Suppressor macrophage (primary cell): ENCODE results near the gene CRMP1.
A peak's percentile ranks its signal among the peaks of the same experiment; 100 is the strongest.

ENCODE experiments used
- DNase-seq, 4 experiments: peaks; one replicate each; pipeline ENCODE4 v3.0.0-alpha.2; 2020 to 2022
- total RNA-seq, 17 experiments: gene quantifications; one replicate each; lab custom pipeline; 2026; ENCODE audit warnings: mixed read lengths in 6 of 17, inconsistent platforms in 3 of 17; lab: John Stamatoyannopoulos, UW

Gene CRMP1
- 0 to 2.1 (median 0) reads per million in 17 experiments for total RNA-seq

GRCh38 chr4:5893004-5893580 lies at the start of gene CRMP1:
CRMP1 (minus strand) TSS chr4:5893086; CDS start chr4:5892969, 117 bp downstream.
- DNase-seq = peak in 2 of 4 experiments; percentile 9 to 10

- DNase-seq = no peak
Observed at GRCh38 chr4:5941601-5942000, 48.7 kb upstream of the CRMP1 start.

- DNase-seq = no peak
Observed at GRCh38 chr4:5940470-5941203, 47.8 kb upstream of the CRMP1 start.

- no peak for DNase-seq
Observed at GRCh38 chr4:5933996-5934831, 41.3 kb upstream of the CRMP1 start.

- no peak for DNase-seq
Observed at GRCh38 chr4:5933116-5933515, 40.2 kb upstream of the CRMP1 start.

- DNase-seq = no peak
Observed at GRCh38 chr4:5932035-5932568, 39.2 kb upstream of the CRMP1 start.

- no peak for DNase-seq
Observed at GRCh38 chr4:5931526-5931925, 38.6 kb upstream of the CRMP1 start.

- no peak for DNase-seq
Observed at GRCh38 chr4:5930876-5931275, 38.0 kb upstream of the CRMP1 start.

GRCh38 chr4:5930456-5930855 lies 37.6 kb upstream of the CRMP1 start:
- no peak for DNase-seq

- no peak for DNase-seq
Observed at GRCh38 chr4:5928844-5929420, 36.0 kb upstream of the CRMP1 start.

- no peak for DNase-seq
Observed at GRCh38 chr4:5928274-5928673, 35.4 kb upstream of the CRMP1 start.

GRCh38 chr4:5927747-5928146 lies 34.9 kb upstream of the CRMP1 start:
- DNase-seq = no peak

- DNase-seq = no peak
Observed at GRCh38 chr4:5927116-5927515, 34.2 kb upstream of the CRMP1 start.

- no peak for DNase-seq
Observed at GRCh38 chr4:5926598-5926997, 33.7 kb upstream of the CRMP1 start.

- no peak for DNase-seq
Observed at GRCh38 chr4:5925419-5926200, 32.7 kb upstream of the CRMP1 start.

- DNase-seq = no peak
Observed at GRCh38 chr4:5924461-5925125, 31.7 kb upstream of the CRMP1 start.

- DNase-seq = no peak
Observed at GRCh38 chr4:5923376-5923775, 30.5 kb upstream of the CRMP1 start.

- DNase-seq = no peak
Observed at GRCh38 chr4:5922556-5922955, 29.7 kb upstream of the CRMP1 start.

- no peak for DNase-seq
Observed at GRCh38 chr4:5921981-5922380, 29.1 kb upstream of the CRMP1 start.

- no peak for DNase-seq
Observed at GRCh38 chr4:5921101-5921980, 28.5 kb upstream of the CRMP1 start.
